Measurements from ENCODE around the gene NDUFS6. TPM values are rescaled to one million over a fixed set of nuclear protein-coding genes. Genes with fewer than 3 reads are reported as not detected.

Gene NDUFS6
- total RNA-seq, 1 experiment from 2014 or later: 104 TPM

- intact Hi-C loops (cut with micrococcal nuclease): no loop called here
- no peak for TF ChIP-seq EZH2 (IDR thresholded peaks at IDR 0.05; ENCODE audit: low read length, unreplicated experiment)
- H3K27me3 ChIP-seq (ENCODE audit: low read length): no peaks in the 10 kb centered on the region
- ChIA-PET CTCF (no interaction called here), POLR2A (ENCODE audit: unreplicated experiment) (no interaction called here)
- ATAC-seq (no peak), DNase-seq (no peak)
- H3K4me1 ChIP-seq (ENCODE audit: insufficient read depth, low read length): peaks cover 53% of the 10 kb centered on the region
- H3K36me3 ChIP-seq (ENCODE audit: low read depth, low read length): peaks cover 17% of the 10 kb centered on the region
- H3K27ac ChIP-seq (ENCODE audit: low read length): no peak overlapping the region
- H4K20me1 ChIP-seq (ENCODE audit: low read length): peaks cover 12% of the 10 kb centered on the region; the same call in 1 of the 2 replicates
- H3K9me3 ChIP-seq (ENCODE audit: low read length): no peaks in the 10 kb centered on the region
- no peaks in the 10 kb centered on the region for H3K9me2 ChIP-seq (replicated peaks; ENCODE audit: low read length)
- H3K4me2 ChIP-seq (ENCODE audit: low read length): no peak overlapping the region
- H2AFZ ChIP-seq (ENCODE audit: low read length): no peak overlapping the region
- peaks cover 41% of the 10 kb centered on the region for H3K79me2 ChIP-seq (ENCODE audit: low read length)
- BruUV-seq (replicated peaks): no TSS peak
- no peaks in the 10 kb centered on the region for H3F3A ChIP-seq (ENCODE audit: low read length, unreplicated experiment)
- H3K9ac ChIP-seq (ENCODE audit: low read length): no peak overlapping the region
- no peak overlapping the region for H3K4me3 ChIP-seq (ENCODE audit: low read length)
Measured at GRCh38 chr5:1795931-1796330, 5.3 kb upstream of the NDUFS6 start.

GRCh38 chr5:1796371-1797102, 4.7 kb upstream of the NDUFS6 start:
- intact Hi-C loops (cut with micrococcal nuclease): no loop called here
- Histone ChIP-seq H3K27ac (ENCODE audit: low read length) (no peak overlapping the region), H4K20me1 (ENCODE audit: low read length) (peaks cover 12% of the 10 kb centered on the region; the same call in 1 of the 2 replicates), H3K4me3 (ENCODE audit: low read length) (no peak overlapping the region), H3K27me3 (ENCODE audit: low read length) (no peaks in the 10 kb centered on the region), H3K9me2 (replicated peaks; ENCODE audit: low read length) (no peaks in the 10 kb centered on the region), H3F3A (ENCODE audit: low read length, unreplicated experiment) (no peaks in the 10 kb centered on the region), H3K9ac (ENCODE audit: low read length) (no peak overlapping the region), H3K79me2 (ENCODE audit: low read length) (peaks cover 46% of the 10 kb centered on the region), H3K4me2 (ENCODE audit: low read length) (no peak overlapping the region), H3K36me3 (ENCODE audit: low read depth, low read length) (peaks cover 17% of the 10 kb centered on the region), H3K4me1 (ENCODE audit: insufficient read depth, low read length) (peaks cover 50% of the 10 kb centered on the region), H3K9me3 (ENCODE audit: low read length) (no peaks in the 10 kb centered on the region), H2AFZ (ENCODE audit: low read length) (no peak overlapping the region)
- BruUV-seq (replicated peaks): no TSS peak
- CTCF ChIA-PET: no interaction called here
- DNase-seq: no peak
- TF ChIP-seq, protein P1, sequence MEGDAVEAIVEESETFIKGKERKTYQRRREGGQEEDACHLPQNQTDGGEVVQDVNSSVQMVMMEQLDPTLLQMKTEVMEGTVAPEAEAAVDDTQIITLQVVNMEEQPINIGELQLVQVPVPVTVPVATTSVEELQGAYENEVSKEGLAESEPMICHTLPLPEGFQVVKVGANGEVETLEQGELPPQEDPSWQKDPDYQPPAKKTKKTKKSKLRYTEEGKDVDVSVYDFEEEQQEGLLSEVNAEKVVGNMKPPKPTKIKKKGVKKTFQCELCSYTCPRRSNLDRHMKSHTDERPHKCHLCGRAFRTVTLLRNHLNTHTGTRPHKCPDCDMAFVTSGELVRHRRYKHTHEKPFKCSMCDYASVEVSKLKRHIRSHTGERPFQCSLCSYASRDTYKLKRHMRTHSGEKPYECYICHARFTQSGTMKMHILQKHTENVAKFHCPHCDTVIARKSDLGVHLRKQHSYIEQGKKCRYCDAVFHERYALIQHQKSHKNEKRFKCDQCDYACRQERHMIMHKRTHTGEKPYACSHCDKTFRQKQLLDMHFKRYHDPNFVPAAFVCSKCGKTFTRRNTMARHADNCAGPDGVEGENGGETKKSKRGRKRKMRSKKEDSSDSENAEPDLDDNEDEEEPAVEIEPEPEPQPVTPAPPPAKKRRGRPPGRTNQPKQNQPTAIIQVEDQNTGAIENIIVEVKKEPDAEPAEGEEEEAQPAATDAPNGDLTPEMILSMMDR (conservative IDR thresholded peaks at IDR 0.05; ENCODE audit: low read depth, low read length): no peak
- ATAC-seq: no peak
- POLR2A ChIA-PET (ENCODE audit: unreplicated experiment): no interaction called here

DNA sequence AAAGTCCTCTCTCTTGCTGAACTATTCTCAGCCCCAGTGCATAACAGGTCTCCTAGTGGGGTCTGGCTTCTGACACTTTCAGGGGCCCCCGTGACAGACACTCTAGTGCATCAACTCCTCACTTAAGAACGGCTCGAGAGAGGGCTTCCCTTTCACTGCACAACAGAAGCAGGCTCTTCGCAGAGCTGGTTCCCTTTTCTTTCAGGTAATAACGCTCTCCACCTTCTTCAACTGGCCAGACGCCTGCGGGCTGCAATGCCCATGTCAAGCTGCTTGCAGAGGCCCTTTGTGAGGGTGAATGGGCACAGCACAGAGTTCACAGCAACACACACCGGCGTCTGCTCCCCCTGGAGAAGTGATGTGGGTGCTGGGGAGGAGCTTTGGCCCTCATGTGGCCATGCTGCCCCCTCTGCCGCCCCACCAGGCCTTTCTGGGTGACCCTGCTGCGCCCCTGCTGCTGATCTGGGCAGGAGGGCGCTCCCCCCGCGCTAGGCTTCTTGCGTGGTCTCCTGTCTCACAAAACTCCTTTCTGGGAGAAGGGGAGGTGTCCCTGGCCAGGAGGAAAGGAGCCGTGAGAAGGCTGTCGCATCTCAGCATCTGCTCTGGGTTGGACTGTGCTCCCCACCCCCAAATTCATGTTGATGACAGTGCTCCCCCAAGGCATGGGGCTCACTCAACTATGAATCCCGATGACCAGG, 4.0 kb upstream of the NDUFS6 start:
- Histone ChIP-seq H3K79me2 (ENCODE audit: low read length) (peaks cover 53% of the 10 kb centered on the region), H3F3A (ENCODE audit: low read length, unreplicated experiment) (no peaks in the 10 kb centered on the region), H3K9me3 (ENCODE audit: low read length) (no peaks in the 10 kb centered on the region), H3K27ac (ENCODE audit: low read length) (no peak overlapping the region), H3K9ac (ENCODE audit: low read length) (no peak overlapping the region), H3K36me3 (ENCODE audit: low read depth, low read length) (peaks cover 17% of the 10 kb centered on the region), H3K9me2 (replicated peaks; ENCODE audit: low read length) (no peaks in the 10 kb centered on the region), H2AFZ (ENCODE audit: low read length) (no peak overlapping the region), H4K20me1 (ENCODE audit: low read length) (peaks cover 12% of the 10 kb centered on the region; the same call in 1 of the 2 replicates), H3K4me1 (ENCODE audit: insufficient read depth, low read length) (peaks cover 47% of the 10 kb centered on the region), H3K4me2 (ENCODE audit: low read length) (peak overlapping the region; percentile 95; the same call in 1 of the 2 replicates), H3K27me3 (ENCODE audit: low read length) (no peaks in the 10 kb centered on the region), H3K4me3 (ENCODE audit: low read length) (no peak overlapping the region)
- DNase-seq: no peak
- no TSS peak for BruUV-seq (replicated peaks)
- intact Hi-C loops (cut with micrococcal nuclease): no loop called here
- ChIA-PET CTCF (no interaction called here), POLR2A (ENCODE audit: unreplicated experiment) (no interaction called here)
- TF ChIP-seq, protein P1 (conservative IDR thresholded peaks at IDR 0.05; ENCODE audit: low read depth, low read length): no peak
- TF ChIP-seq EZH2 (IDR thresholded peaks at IDR 0.05; ENCODE audit: low read length, unreplicated experiment) (no peak), EZH2phosphoT487 (IDR thresholded peaks at IDR 0.05; ENCODE audit: borderline replicate concordance, low read length) (no peak)
- no peak for ATAC-seq
